RKO (cell line): ENCODE measurements around the gene CSGALNACT2.
"Not testable (repeated sequence)": the region's sequence is repeated elsewhere in the genome, so short reads cannot be mapped to it uniquely, and the experiment has no call there.

Source experiments
- DNase-seq: peaks from one replicate; pipeline ENCODE4 v3.0.0-alpha.2; 2016; ENCODE audit warnings: low spot score

The CSGALNACT2 gene, protein sequence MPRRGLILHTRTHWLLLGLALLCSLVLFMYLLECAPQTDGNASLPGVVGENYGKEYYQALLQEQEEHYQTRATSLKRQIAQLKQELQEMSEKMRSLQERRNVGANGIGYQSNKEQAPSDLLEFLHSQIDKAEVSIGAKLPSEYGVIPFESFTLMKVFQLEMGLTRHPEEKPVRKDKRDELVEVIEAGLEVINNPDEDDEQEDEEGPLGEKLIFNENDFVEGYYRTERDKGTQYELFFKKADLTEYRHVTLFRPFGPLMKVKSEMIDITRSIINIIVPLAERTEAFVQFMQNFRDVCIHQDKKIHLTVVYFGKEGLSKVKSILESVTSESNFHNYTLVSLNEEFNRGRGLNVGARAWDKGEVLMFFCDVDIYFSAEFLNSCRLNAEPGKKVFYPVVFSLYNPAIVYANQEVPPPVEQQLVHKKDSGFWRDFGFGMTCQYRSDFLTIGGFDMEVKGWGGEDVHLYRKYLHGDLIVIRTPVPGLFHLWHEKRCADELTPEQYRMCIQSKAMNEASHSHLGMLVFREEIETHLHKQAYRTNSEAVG

DNA sequence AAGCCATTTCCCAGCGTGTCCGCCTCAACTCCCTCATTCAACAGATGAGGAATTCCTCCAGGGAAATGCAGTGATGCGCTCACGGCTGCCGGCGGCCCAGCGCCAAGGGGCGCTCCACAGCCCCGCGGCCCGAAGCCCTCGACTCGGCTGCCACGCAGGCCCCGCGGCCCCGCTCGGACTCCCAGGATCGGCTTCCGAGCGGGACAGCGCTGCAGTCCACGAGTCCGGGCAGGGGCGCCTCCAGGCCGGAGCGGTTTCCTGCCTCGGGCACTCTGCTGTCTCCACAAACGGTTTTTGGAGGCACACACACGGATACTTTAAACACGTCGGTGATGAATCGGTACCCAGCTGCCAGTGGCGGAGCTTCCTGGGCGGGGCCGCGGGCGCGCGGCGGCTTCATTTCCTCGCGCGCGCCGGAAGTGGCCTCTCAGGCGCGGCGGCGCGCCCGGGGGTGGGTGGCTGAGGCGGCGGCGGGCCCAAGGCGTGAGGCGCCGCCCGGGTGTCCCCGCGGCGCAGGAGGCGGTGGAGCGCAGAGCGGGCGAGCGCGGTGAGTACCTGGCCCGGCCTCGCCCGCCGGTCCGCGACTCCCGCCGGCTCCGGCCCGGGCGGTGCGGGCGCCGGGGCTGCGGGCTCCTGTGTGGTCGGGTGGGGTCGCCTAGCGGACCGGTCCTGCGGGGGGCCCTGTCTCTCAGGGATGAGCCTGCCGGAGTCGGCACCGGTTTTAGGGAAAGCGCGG lies at the start of gene CSGALNACT2:
TSS of gene CSGALNACT2 (plus strand) at position 425 of the 736 bp plus-strand sequence. CDS start 16,705 bp downstream, outside the sequence.
- DNase-seq: peak; percentile 95

- DNase-seq: no peak
Measured at GRCh38 chr10:43089519-43089918, 48.7 kb upstream of the CSGALNACT2 start.

- DNase-seq: no peak
Measured at GRCh38 chr10:43090188-43090587, 48.1 kb upstream of the CSGALNACT2 start.

DNA sequence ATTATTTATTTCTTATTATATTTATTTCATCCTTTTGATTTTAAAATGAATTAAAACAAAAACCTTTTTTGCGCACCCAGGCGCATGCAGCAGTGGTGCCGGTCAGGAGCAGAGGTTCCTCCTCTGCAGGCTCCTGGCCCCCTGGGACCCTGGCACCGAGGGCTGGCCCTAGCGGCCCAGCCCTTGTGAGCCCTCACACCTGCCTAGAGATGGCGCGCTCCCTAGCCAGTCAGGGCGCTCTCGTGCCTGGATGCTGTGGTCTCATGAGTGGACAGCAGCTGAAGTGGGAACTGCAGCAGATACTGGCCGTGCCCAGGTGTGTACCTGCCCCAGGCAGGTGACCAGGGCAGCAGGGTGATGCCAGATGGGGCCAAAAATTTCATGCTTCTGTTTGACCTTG lies 47.6 kb upstream of the CSGALNACT2 start:
- no peak for DNase-seq

- DNase-seq: no peak
Measured at GRCh38 chr10:43091846-43092245, 46.4 kb upstream of the CSGALNACT2 start.

DNA sequence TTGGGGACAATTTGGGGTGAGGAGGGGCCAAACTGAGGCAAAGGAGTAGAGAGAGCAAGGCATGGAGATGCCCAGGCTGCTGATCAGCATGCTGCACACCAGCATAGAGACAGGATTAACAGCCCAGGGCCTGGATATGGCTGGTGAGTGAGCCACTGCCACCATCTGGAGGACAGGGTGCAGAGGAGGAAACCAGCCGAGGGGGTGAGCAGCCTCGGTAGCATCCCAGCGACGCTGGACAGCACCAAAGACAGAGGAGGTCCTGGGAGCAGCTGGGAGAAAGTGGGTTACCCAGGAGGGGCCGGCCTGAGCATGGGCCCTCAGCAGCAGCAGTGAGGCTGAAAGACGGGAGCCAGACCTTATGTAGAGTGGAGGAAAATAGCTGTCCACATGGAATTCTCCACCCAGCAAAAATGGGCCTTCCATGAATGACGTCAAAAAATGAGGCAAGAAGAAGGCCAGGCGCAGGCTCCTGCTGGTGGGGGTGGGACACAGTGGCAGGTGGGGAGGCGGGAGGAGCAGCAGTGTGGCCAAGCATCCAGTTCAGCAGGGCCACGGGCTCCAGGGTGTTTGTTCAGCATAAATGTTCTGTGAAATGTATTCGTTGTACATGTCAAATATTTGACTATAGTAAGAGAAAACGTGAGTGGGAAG lies 44.7 kb upstream of the CSGALNACT2 start:
- DNase-seq: no peak

GRCh38 chr10:43094085-43094484 lies 44.2 kb upstream of the CSGALNACT2 start:
- no peak for DNase-seq

- DNase-seq: not testable (repeated sequence)
Measured at GRCh38 chr10:43099339-43099738, 38.9 kb upstream of the CSGALNACT2 start.

DNA sequence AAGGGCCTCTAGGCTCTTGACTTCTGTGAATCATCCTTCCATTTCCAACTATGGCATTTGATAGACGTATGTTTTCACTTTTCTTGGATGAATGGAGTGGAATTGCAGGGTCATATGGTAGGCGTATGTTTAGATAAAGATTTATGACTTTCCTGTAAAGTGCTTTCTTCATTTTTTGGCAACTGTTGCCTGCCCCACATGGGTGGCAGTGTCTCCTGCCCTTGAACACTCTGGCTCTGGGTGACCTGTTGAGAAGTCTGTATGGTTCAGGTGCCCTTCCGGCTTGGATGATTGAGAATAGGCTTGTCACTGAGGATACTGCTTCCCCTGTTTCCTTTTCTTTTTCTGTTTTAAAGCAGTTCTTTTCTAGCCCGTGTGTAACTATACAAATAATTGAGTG lies 38.3 kb upstream of the CSGALNACT2 start:
- DNase-seq: no peak

DNA sequence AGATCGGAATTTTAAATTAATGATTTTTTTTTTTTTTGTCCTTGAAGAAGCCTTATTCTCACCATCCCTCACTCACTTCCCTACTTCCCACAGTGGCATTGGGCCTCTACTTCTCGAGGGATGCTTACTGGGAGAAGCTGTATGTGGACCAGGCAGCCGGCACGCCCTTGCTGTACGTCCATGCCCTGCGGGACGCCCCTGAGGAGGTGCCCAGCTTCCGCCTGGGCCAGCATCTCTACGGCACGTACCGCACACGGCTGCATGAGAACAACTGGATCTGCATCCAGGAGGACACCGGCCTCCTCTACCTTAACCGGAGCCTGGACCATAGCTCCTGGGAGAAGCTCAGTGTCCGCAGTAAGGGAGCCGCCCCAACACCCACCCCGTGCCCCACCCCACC lies 37.9 kb upstream of the CSGALNACT2 start:
- DNase-seq: no peak

- DNase-seq: no peak
Measured at GRCh38 chr10:43102063-43102828, 36.0 kb upstream of the CSGALNACT2 start.

GRCh38 chr10:43105102-43105955 lies 32.9 kb upstream of the CSGALNACT2 start:
- DNase-seq: peak; percentile 76

GRCh38 chr10:43105956-43106229 lies 32.4 kb upstream of the CSGALNACT2 start:
- no peak for DNase-seq

- no peak for DNase-seq
Measured at GRCh38 chr10:43106256-43107091, 31.8 kb upstream of the CSGALNACT2 start.

- DNase-seq: no peak
Measured at GRCh38 chr10:43108951-43109350, 29.3 kb upstream of the CSGALNACT2 start.

- DNase-seq: no peak
Measured at GRCh38 chr10:43109671-43110249, 28.5 kb upstream of the CSGALNACT2 start.

DNA sequence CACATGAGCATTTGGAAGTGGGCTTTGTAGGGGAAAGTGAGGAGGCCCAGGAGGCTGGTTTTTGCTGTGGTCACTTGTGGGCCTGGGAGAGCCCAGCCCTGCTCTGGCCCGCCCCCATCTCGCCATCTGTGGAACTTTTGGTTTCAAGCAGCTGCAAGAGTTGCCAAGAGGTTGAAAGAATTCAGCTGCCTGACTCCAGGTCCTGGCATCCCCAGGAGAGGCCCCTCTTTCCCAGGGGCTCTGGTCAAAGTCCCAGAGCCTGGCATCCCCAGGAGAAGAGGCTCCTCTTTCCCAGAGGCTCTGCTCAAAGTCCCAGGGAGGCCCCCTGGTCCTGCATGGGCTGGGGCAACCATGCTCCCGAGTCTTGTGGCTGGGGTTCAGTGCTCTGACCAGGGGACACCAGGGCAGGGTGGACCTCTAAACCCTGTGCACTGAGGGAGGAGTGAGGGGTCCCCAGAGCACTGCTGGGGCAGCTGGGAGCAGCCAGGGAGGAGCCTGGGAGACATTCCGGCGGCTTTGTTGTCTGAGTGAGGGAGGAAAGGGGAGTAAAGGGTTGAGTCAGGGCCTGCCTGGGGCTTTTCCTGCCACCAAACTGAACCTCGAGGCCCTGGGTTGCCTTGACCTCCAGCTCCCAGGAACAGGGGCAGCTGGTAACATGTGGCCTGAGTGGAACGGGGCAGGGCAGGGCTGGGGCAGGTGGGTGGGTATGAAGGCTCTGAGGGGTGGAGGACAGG lies 27.7 kb upstream of the CSGALNACT2 start:
- no peak for DNase-seq

GRCh38 chr10:43111101-43111500 lies 27.1 kb upstream of the CSGALNACT2 start:
- DNase-seq: no peak
